H1 (cell line): ENCODE measurements around the gene CD4. TPM values are rescaled to one million over a fixed set of nuclear protein-coding genes. Genes with fewer than 3 reads are reported as not detected.

Experiments used
- CTCF ChIA-PET: fragments of 300-600 bp; sonication (Branson Sonifier 250); formaldehyde crosslinking; loops from one replicate; lab custom pipeline; 2021; ENCODE audit not compliant: partially characterized antibody; lab: Charles Lee
- POLR2A ChIA-PET: fragments of 300-600 bp; sonication (Branson Sonifier 250); formaldehyde crosslinking; loops from one replicate; lab custom pipeline; 2021; ENCODE audit warnings: inconsistent platforms; ENCODE audit not compliant: partially characterized antibody; lab: Charles Lee
- DNase-seq, 2 experiments: peaks; one replicate each; pipeline versions ENCODE4 v3.0.0 to v3.0.0-alpha.2; 2010 to 2022; ENCODE audit warnings: low spot score in 2 of 2, low read depth in 1 of 2, mixed read lengths in 1 of 2
- FAIRE-seq: peaks from 2 replicates; lab custom pipeline; 2011; peaks lifted over from hg19 to GRCh38; lab: Jason Lieb, UNC
- H2AFZ ChIP-seq: 2 replicates; pipeline ENCODE4 v1.8.1; 2012; ENCODE audit warnings: low read length, inconsistent platforms
- H2AK5ac ChIP-seq: 2 replicates; pipeline ENCODE4 v1.6.1; 2013; ENCODE audit warnings: low read depth, low read length
- H2BK120ac ChIP-seq: replicated peaks from 2 replicates; pipeline ENCODE3; 2013; ENCODE audit warnings: low read depth, low read length, inconsistent platforms
- H2BK12ac ChIP-seq: 2 replicates; pipeline ENCODE4 v1.6.1; 2013; ENCODE audit warnings: low read depth, low read length
- H2BK15ac ChIP-seq: 2 replicates; pipeline ENCODE4 v1.6.1; 2013; ENCODE audit warnings: low read length
- H2BK20ac ChIP-seq: 2 replicates; pipeline ENCODE4 v1.6.1; 2013; ENCODE audit warnings: low read length
- H2BK5ac ChIP-seq: 2 replicates; pipeline ENCODE4 v1.6.1; 2013; ENCODE audit warnings: low read depth, low read length
- H3K14ac ChIP-seq: 2 replicates; pipeline ENCODE4 v1.6.1; 2013; ENCODE audit warnings: inconsistent platforms; ENCODE audit not compliant: insufficient read length
- H3K18ac ChIP-seq: 2 replicates; pipeline ENCODE4 v1.6.1; 2013; ENCODE audit warnings: low read length; ENCODE audit errors: extremely low read depth
- H3K23ac ChIP-seq: 2 replicates; pipeline ENCODE4 v1.6.1; 2013; ENCODE audit warnings: inconsistent platforms; ENCODE audit not compliant: insufficient read length
- H3K23me2 ChIP-seq: 2 replicates; pipeline ENCODE4 v1.6.1; 2013; ENCODE audit warnings: low read depth, low read length
- H3K27ac ChIP-seq: 2 replicates; pipeline ENCODE4 v1.6.1; 2011; ENCODE audit warnings: low read depth, low read length, inconsistent platforms
- H3K27me3 ChIP-seq, 4 experiments: replicated peaks in 1 of 4; 1 replicate in 1 of 4; 2 replicates in 3 of 4; pipeline versions ENCODE4 v1.6.1 to v1.8.1; 2011 to 2013; ENCODE audit warnings: low read length in 3 of 4, mild to moderate bottlenecking in 3 of 4, inconsistent platforms in 2 of 4, mixed read lengths in 2 of 4, moderate library complexity in 1 of 4; ENCODE audit not compliant: control insufficient read depth in 3 of 4, insufficient read depth in 3 of 4; ENCODE audit errors: extremely low read depth in 1 of 4
- H3K36me3 ChIP-seq, 4 experiments: 2 replicates each; pipeline versions ENCODE4 v1.6.1 to v1.8.1; 2011 to 2013; ENCODE audit warnings: mild to moderate bottlenecking in 4 of 4, low read length in 3 of 4, moderate library complexity in 2 of 4, control low read depth in 1 of 4, inconsistent platforms in 1 of 4; ENCODE audit not compliant: insufficient read depth in 4 of 4, control insufficient read depth in 2 of 4
- H3K4ac ChIP-seq: replicated peaks from 2 replicates; pipeline ENCODE3; 2013; ENCODE audit warnings: low read length, low read depth, mixed read lengths, inconsistent platforms; ENCODE audit not compliant: insufficient read length
- H3K4me1 ChIP-seq, 4 experiments: replicated peaks in 1 of 4; 1 replicate in 1 of 4; 2 replicates in 3 of 4; pipeline versions ENCODE4 v1.6.1 to v1.8.1; 2011 to 2013; ENCODE audit warnings: low read length in 3 of 4, inconsistent platforms in 2 of 4, mixed read lengths in 1 of 4; ENCODE audit not compliant: insufficient read depth in 4 of 4, control insufficient read depth in 3 of 4
- H3K4me2 ChIP-seq, 2 experiments: 2 replicates each; pipeline versions ENCODE4 v1.6.1 to v1.8.1; 2011 to 2013; ENCODE audit warnings: low read depth in 2 of 2, low read length in 2 of 2, control low read depth in 1 of 2, inconsistent platforms in 1 of 2, mild to moderate bottlenecking in 1 of 2; ENCODE audit not compliant: insufficient read depth in 1 of 2
- H3K4me3 ChIP-seq, 4 experiments: fragments of 200-600, 300-600 bp in 1 of 4; sonication (generic), shearing (Covaris generic), sonication (Bioruptor Twin) in 1 of 4; 2 replicates each; pipeline versions ENCODE4 v1.5.1 to v1.8.1; 2011 to 2016; ENCODE audit warnings: low read length in 4 of 4, low read depth in 3 of 4, control low read depth in 2 of 4, inconsistent platforms in 2 of 4, mild to moderate bottlenecking in 2 of 4, mixed read lengths in 1 of 4, moderate library complexity in 1 of 4; ENCODE audit not compliant: insufficient read depth in 2 of 4; ENCODE audit errors: extremely low read depth in 1 of 4
- H3K56ac ChIP-seq: replicated peaks from 2 replicates; pipeline ENCODE3; 2013; ENCODE audit warnings: low read depth, mild to moderate bottlenecking, mixed read lengths, low read length, inconsistent platforms; ENCODE audit not compliant: insufficient read length
- H3K79me1 ChIP-seq: 2 replicates; pipeline ENCODE4 v1.6.1; 2013; ENCODE audit warnings: low read depth, low read length, control low read depth
- H3K79me2 ChIP-seq, 2 experiments: 2 replicates each; pipeline versions ENCODE4 v1.6.1 to v1.8.1; 2012 to 2013; ENCODE audit warnings: low read length in 2 of 2, mild to moderate bottlenecking in 2 of 2, inconsistent platforms in 1 of 2; ENCODE audit not compliant: insufficient read depth in 2 of 2, control insufficient read depth in 1 of 2
- H3K9ac ChIP-seq, 4 experiments: replicated peaks in 1 of 4; 1 replicate in 1 of 4; 2 replicates in 3 of 4; pipeline versions ENCODE4 v1.6.1 to v1.8.1; 2011 to 2013; ENCODE audit warnings: low read depth in 3 of 4, low read length in 3 of 4, control low read depth in 2 of 4, mild to moderate bottlenecking in 2 of 4, moderate library complexity in 2 of 4, inconsistent platforms in 1 of 4; ENCODE audit errors: extremely low read depth in 1 of 4
- H3K9me3 ChIP-seq, 2 experiments: 2 replicates each; pipeline versions ENCODE4 v1.6.1 to v1.8.1; 2012 to 2013; ENCODE audit warnings: mild to moderate bottlenecking in 2 of 2, moderate library complexity in 2 of 2, control low read depth in 1 of 2, inconsistent platforms in 1 of 2, low read depth in 1 of 2, low read length in 1 of 2, mixed read lengths in 1 of 2; ENCODE audit not compliant: insufficient read depth in 2 of 2
- H4K20me1 ChIP-seq, 2 experiments: replicated peaks in 1 of 2; 2 replicates each; pipeline versions ENCODE3 to v1.8.1; 2011 to 2013; ENCODE audit warnings: inconsistent platforms in 2 of 2, low read length in 2 of 2, mild to moderate bottlenecking in 1 of 2; ENCODE audit not compliant: insufficient read depth in 2 of 2, control insufficient read depth in 1 of 2
- H4K5ac ChIP-seq: 2 replicates; pipeline ENCODE4 v1.6.1; 2013; ENCODE audit warnings: low read length, low read depth, mixed read lengths, inconsistent platforms; ENCODE audit not compliant: insufficient read length
- H4K8ac ChIP-seq: 2 replicates; pipeline ENCODE4 v1.8.0; 2013; ENCODE audit warnings: mild to moderate bottlenecking, moderate library complexity, low read length, inconsistent platforms; ENCODE audit not compliant: insufficient read depth; ENCODE audit errors: extremely low read depth
- H4K91ac ChIP-seq: replicated peaks from 2 replicates; pipeline ENCODE3; 2013; ENCODE audit warnings: low read length, mixed read lengths, inconsistent platforms; ENCODE audit not compliant: insufficient read length
- EP300 ChIP-seq, 2 experiments: IDR thresholded peaks; 1 replicate in 1 of 2; 2 replicates in 1 of 2; pipeline ENCODE4 v1.6.1; 2011 to 2012; ENCODE audit warnings: low read depth in 2 of 2, low read length in 2 of 2, mild to moderate bottlenecking in 2 of 2, borderline replicate concordance in 1 of 2, inconsistent platforms in 1 of 2, moderate library complexity in 1 of 2
- RFX5 ChIP-seq: IDR thresholded peaks from 2 replicates; pipeline ENCODE4 v1.6.1; 2011; ENCODE audit warnings: low read depth, low read length, improper control_type of control experiment, borderline replicate concordance
- RXRA ChIP-seq: IDR thresholded peaks from 2 replicates; pipeline ENCODE4 v1.6.1; 2011; ENCODE audit warnings: low read depth, mild to moderate bottlenecking, low read length, moderate library complexity; ENCODE audit not compliant: insufficient read depth
- TEAD4 ChIP-seq: IDR thresholded peaks from 2 replicates; pipeline ENCODE4 v1.6.1; 2012; ENCODE audit warnings: low read depth, low read length, inconsistent platforms, mixed read lengths
- USF2 ChIP-seq: IDR thresholded peaks from 2 replicates; pipeline ENCODE4 v1.6.1; 2011; ENCODE audit warnings: low read length, improper control_type of control experiment
- WGBS, 2 experiments: shearing (Covaris generic) in 1 of 2; methylation state at CpG; one replicate each; pipeline versions ENCODE4 v1.1.6 to v1.1.7; 2013 to 2015; ENCODE audit warnings: low lambda C conversion rate in 2 of 2, mixed read lengths in 2 of 2, inconsistent platforms in 1 of 2, low coverage in 1 of 2, missing lambda C conversion rate in 1 of 2; ENCODE audit not compliant: insufficient replicate concordance in 2 of 2, insufficient coverage in 1 of 2, insufficient read length in 1 of 2; ENCODE audit errors: extremely low coverage in 1 of 2, missing lambda C conversion rate in 1 of 2; 5-methylcytosine and 5-hydroxymethylcytosine counted together
- polyA plus RNA-seq, 7 experiments: library from polyadenylated mRNA; depleted of rRNA in 3 of 7; stranded (reverse) in 5 of 7; unstranded in 2 of 7; fragments of >200 nt in 5 of 7; fragments of 200-250 nt in 2 of 7; gene quantifications; 1 replicate in 5 of 7; 2 replicates in 1 of 7; 4 replicates in 1 of 7; pipeline versions ENCODE4 v1.2.1 to v1.2.3, GENCODE V29; 2011 to 2013; ENCODE audit warnings: missing spikeins in 2 of 7, mixed read lengths in 2 of 7
- total RNA-seq: library from RNA; stranded (reverse); fragmentation: NEBNext Ultra II Directional; extraction: Animal tissue kit (Norgen Biotek cat#: 25700); gene quantifications from 2 replicates; pipeline ENCODE4 v1.2.1, GENCODE V29; 2021
- TF ChIP-seq, protein P1 (sequence below): IDR thresholded peaks from 2 replicates; pipeline ENCODE4 v1.6.1; 2012; ENCODE audit warnings: low read length, inconsistent platforms

CD4 gene
- total and polyA plus RNA-seq, 2 of the 8 experiments (the other 6 are each of a cell fraction or from before 2014, with no cell fraction given): 3.4 to 5.1 TPM

DNA sequence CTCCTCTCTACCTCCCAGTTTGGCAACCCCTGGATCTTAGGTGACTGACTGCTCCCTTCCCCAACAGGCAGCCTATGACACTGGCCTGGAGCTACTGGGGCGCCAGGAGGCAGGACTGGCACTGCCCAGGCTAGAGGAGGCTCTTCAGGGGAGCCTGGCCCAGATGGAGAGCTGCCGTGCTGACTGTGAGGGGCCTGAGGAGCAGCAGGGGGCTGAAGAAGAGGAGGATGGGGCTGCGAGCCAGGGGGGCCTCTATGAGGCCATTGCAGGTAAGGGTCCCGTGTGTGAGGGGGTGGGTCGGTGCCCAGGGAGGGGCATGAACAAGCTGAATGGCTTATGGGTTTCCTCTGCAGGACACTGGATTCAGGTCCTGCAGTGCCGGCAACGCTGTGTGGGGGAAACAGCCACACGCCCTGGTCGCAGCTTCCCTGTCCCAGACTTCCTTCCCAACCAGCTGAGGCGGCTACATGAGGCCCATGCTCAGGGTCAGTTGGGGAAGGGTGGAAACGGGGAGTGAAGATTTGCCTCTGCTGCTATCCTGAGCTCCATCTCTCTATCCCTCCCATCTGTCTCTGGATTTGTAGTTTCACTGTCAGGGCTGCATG is 41.1 kb downstream of the CD4 start:
- Histone ChIP-seq H3K56ac (no peak overlapping the region), H4K20me1 (peaks cover 0 to 4% of the 10 kb centered on the region in 2 experiments), H3K4me2 (peak overlapping the region; percentile 77 to 99; a peak in 3 of 4 replicates), H4K91ac (no peak overlapping the region), H3K9ac (no peak overlapping the region; a peak in 1 of 7 replicates), H3K27ac (no peak overlapping the region), H2BK15ac (no peak overlapping the region), H3K79me2 (peaks cover 0 to 9% of the 10 kb centered on the region in 2 experiments; a peak in 1 of 4 replicates), H2BK20ac (no peak overlapping the region), H3K36me3 (peaks cover 16 to 33% (median 30%) of the 10 kb centered on the region in 4 experiments), H2AFZ (no peak overlapping the region), H3K4ac (no peak overlapping the region), H3K4me1 (peaks cover 4 to 19% (median 14%) of the 10 kb centered on the region in 4 experiments), H3K14ac (no peak overlapping the region), H3K79me1 (peaks cover 4% of the 10 kb centered on the region), H3K23ac (no peak overlapping the region), H3K4me3 (peak overlapping the region in 1 of 4 experiments; percentile 89; a peak in 1 of 8 replicates), H3K27me3 (no peaks in the 10 kb centered on the region; a peak in 2 of 7 replicates), H3K18ac (no peak overlapping the region), H4K5ac (no peak overlapping the region), H3K9me3 (no peaks in the 10 kb centered on the region), H2BK120ac (no peak overlapping the region), H2BK12ac (no peak overlapping the region), H4K8ac (0 out of 2 replicates have a peak overlapping the region, but pooled peaks have one; percentile 32), H2AK5ac (no peak overlapping the region), H2BK5ac (peak overlapping the region; percentile 69; the same call in 1 of the 2 replicates), H3K23me2 (peaks cover 10% of the 10 kb centered on the region)
- no peak for FAIRE-seq
- CTCF ChIA-PET: interaction anchor here (1.2 to 23.7 kb wide), 5 partner anchors 11 to 222 kb away, joined by 3 to 532 read pairs (median 292); partner anchors contain the start of genes CD4, CDCA3, GNB3 and LAG3
- no peak for TF ChIP-seq EP300 (IDR thresholded peaks at IDR 0.05; ENCODE audit: borderline replicate concordance in 1 of 2, low read depth in 2 of 2, low read length in 2 of 2)
- no peak for TF ChIP-seq RFX5
- TF ChIP-seq USF2: no peak
- TF ChIP-seq RXRA: no peak
- TF ChIP-seq TEAD4: no peak
- TF ChIP-seq, protein P1, sequence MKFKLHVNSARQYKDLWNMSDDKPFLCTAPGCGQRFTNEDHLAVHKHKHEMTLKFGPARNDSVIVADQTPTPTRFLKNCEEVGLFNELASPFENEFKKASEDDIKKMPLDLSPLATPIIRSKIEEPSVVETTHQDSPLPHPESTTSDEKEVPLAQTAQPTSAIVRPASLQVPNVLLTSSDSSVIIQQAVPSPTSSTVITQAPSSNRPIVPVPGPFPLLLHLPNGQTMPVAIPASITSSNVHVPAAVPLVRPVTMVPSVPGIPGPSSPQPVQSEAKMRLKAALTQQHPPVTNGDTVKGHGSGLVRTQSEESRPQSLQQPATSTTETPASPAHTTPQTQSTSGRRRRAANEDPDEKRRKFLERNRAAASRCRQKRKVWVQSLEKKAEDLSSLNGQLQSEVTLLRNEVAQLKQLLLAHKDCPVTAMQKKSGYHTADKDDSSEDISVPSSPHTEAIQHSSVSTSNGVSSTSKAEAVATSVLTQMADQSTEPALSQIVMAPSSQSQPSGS: no peak
- no peak for DNase-seq
- WGBS, 2 experiments: 88% methylated on average over 9 of the region's 11 CpGs; no CpG with 5 or more reads in 1 of the 2 experiments
- POLR2A ChIA-PET: interaction anchor here (1.1 to 27.1 kb wide), 12 partner anchors 9 to 228 kb away, joined by 3 to 388 read pairs (median 8); partner anchors contain the start of genes CDCA3, GNB3, GPR162 and LAG3
